ENCODE data around the gene C3.
"Not testable (repeated sequence)": the region's sequence is repeated elsewhere in the genome, so short reads cannot be mapped to it uniquely, and the experiment has no call there.

The C3 gene

GRCh38 chr19:6765738-6766356 is 45.4 kb upstream of the C3 start:
- TF ChIP-seq, protein P1, sequence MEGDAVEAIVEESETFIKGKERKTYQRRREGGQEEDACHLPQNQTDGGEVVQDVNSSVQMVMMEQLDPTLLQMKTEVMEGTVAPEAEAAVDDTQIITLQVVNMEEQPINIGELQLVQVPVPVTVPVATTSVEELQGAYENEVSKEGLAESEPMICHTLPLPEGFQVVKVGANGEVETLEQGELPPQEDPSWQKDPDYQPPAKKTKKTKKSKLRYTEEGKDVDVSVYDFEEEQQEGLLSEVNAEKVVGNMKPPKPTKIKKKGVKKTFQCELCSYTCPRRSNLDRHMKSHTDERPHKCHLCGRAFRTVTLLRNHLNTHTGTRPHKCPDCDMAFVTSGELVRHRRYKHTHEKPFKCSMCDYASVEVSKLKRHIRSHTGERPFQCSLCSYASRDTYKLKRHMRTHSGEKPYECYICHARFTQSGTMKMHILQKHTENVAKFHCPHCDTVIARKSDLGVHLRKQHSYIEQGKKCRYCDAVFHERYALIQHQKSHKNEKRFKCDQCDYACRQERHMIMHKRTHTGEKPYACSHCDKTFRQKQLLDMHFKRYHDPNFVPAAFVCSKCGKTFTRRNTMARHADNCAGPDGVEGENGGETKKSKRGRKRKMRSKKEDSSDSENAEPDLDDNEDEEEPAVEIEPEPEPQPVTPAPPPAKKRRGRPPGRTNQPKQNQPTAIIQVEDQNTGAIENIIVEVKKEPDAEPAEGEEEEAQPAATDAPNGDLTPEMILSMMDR (conservative IDR thresholded peaks at IDR 0.05; ENCODE audit: low read depth, low read length): no peak
- H3K4me3 ChIP-seq (ENCODE audit: low read depth, low read length): no peak overlapping the region
- no peak for DNase-seq (ENCODE audit: low read depth)

- not testable (repeated sequence) for DNase-seq (ENCODE audit: low read depth); H3K4me3 ChIP-seq (ENCODE audit: low read depth, low read length)
Measured at GRCh38 chr19:6762253-6762797, 41.9 kb upstream of the C3 start.

- no peak overlapping the region for H3K4me3 ChIP-seq (ENCODE audit: low read depth, low read length)
- DNase-seq (ENCODE audit: low read depth): no peak
- TF ChIP-seq, protein P1 (conservative IDR thresholded peaks at IDR 0.05; ENCODE audit: low read depth, low read length): no peak
Measured at GRCh38 chr19:6761053-6761676, 40.7 kb upstream of the C3 start.

- TF ChIP-seq, protein P1 (conservative IDR thresholded peaks at IDR 0.05; ENCODE audit: low read depth, low read length): no peak
- H3K4me3 ChIP-seq (ENCODE audit: low read depth, low read length): no peak overlapping the region
- DNase-seq (ENCODE audit: low read depth): no peak
Measured at GRCh38 chr19:6760606-6761005, 40.2 kb upstream of the C3 start.

DNA sequence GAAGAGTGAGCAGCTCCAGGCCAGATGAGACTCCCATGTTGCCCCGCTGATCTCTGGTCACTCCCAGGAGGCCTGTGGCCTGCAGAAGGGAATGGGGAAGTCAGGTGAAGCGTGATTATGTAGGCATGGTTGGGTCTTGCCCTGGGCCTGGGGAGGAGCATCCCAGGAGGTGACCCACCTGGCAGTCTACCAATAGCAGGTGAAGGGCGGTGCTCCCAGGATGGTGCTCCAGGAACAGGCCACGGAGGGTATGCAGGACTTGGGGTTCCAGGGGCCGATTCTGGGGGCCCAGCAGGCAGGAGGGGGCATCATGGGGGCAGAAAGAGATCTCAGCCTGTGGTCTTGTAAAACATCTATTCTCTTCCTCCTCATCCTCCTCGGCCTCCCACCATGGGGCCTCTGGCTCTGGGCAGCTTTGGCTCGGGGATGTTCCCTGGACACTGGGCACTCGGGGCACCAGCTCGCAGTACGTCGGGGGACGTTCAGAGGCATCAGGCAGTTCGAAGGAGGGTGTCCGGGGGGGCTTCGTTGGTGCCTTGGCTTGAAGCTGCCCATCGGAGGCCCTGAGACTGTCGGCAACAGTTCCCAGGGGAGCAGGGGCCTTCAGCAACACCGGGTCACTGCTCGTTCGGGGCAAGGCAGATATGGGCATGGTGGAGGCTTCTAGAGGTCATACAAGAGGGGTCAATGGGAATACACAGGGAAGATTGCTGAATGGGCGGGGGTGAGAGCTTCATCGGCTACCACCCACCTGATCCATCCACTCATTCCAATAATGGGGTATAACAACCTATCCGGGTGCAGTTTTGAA is 34.4 kb upstream of the C3 start:
- TF ChIP-seq, protein P1 (conservative IDR thresholded peaks at IDR 0.05; ENCODE audit: low read depth, low read length): no peak
- no peak for DNase-seq (ENCODE audit: low read depth)
- no peak overlapping the region for H3K4me3 ChIP-seq (ENCODE audit: low read depth, low read length)

DNA sequence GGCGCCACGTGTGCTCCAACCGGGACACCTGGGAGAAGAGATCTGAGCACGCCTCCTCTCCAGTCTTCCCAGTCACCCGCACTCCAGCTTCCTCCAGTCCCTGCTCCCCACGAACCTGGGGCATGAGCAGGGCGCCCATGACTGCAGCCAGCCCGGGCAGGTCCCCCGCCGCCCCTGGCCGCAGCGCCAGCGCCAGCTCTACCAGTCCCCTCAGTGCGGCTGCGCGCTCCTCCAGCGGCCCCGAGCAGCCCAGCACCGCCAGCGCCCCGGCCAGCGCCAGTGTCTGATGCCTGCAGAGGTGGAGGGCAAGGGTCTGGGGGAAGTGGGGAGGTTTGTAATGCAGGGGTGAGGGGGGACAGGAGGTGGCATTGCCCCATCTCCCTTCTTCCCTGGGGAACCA is 33.7 kb upstream of the C3 start:
- TF ChIP-seq, protein P1 (conservative IDR thresholded peaks at IDR 0.05; ENCODE audit: low read depth, low read length): no peak
- no peak overlapping the region for H3K4me3 ChIP-seq (ENCODE audit: low read depth, low read length)
- DNase-seq (ENCODE audit: low read depth): no peak

All from choroid plexus epithelial cell (primary cell).